A549 (cell line): Measurements from ENCODE around the gene TMEM225B.

Source experiments
- BCL3 ChIP-seq: fragments of >200 bp; sonication (Bioruptor Twin); formaldehyde crosslinking; IDR thresholded peaks from 3 replicates; pipeline ENCODE4 v1.6.1; 2016
- CTCF ChIP-seq: fragments of >200 bp; sonication (Bioruptor Twin); formaldehyde crosslinking; IDR thresholded peaks from 3 replicates; pipeline ENCODE4 v1.5.1; 2016
- PHF8 ChIP-seq: fragments of 200-600 bp; sonication (generic); IDR thresholded peaks from 2 replicates; pipeline ENCODE4 v1.6.1; 2016; ENCODE audit warnings: low read depth, mild to moderate bottlenecking, antibody characterized with exemption, moderate library complexity, borderline replicate concordance
- POLR2A ChIP-seq: IDR thresholded peaks from 2 replicates; pipeline ENCODE4 v1.6.1; 2012; ENCODE audit warnings: mild to moderate bottlenecking, low read length

GRCh38 chr7:99599836-99600235 lies 1.8 kb downstream of the TMEM225B start:
- TF ChIP-seq POLR2A: no peak
- TF ChIP-seq PHF8: no peak
- TF ChIP-seq BCL3: no peak
- TF ChIP-seq CTCF: no peak
